Ishikawa (cell line): ENCODE results near the gene ADAP1.

ENCODE experiments used
- CEBPB ChIP-seq: IDR thresholded peaks from 2 replicates; pipeline ENCODE4 v1.6.1; 2012
- EP300 ChIP-seq: IDR thresholded peaks from 2 replicates; pipeline ENCODE4 v1.6.1; 2012; ENCODE audit warnings: borderline replicate concordance
- NFIC ChIP-seq: IDR thresholded peaks from 2 replicates; pipeline ENCODE4 v1.6.1; 2012
- RAD21 ChIP-seq: IDR thresholded peaks from 2 replicates; pipeline ENCODE4 v1.6.1; 2012; ENCODE audit warnings: low read depth
- TAF1 ChIP-seq: IDR thresholded peaks from 2 replicates; pipeline ENCODE4 v1.6.1; 2012; ENCODE audit warnings: low read depth, mild to moderate bottlenecking
- TCF12 ChIP-seq: IDR thresholded peaks from 2 replicates; pipeline ENCODE4 v1.6.1; 2012; ENCODE audit warnings: low read depth
- TEAD4 ChIP-seq: IDR thresholded peaks from 2 replicates; pipeline ENCODE4 v1.6.1; 2012
- YY1 ChIP-seq: IDR thresholded peaks from 2 replicates; pipeline ENCODE4 v1.6.1; 2012; ENCODE audit warnings: low read depth
- TF ChIP-seq, protein P1 (sequence below): IDR thresholded peaks from 2 replicates; pipeline ENCODE4 v1.6.1; 2012; ENCODE audit warnings: low read depth, mild to moderate bottlenecking
- TF ChIP-seq, protein P2 (sequence below): IDR thresholded peaks from 2 replicates; pipeline ENCODE4 v1.6.1; 2012
- TF ChIP-seq, protein P3 (sequence below): IDR thresholded peaks from 2 replicates; pipeline ENCODE4 v1.6.1; 2012

DNA sequence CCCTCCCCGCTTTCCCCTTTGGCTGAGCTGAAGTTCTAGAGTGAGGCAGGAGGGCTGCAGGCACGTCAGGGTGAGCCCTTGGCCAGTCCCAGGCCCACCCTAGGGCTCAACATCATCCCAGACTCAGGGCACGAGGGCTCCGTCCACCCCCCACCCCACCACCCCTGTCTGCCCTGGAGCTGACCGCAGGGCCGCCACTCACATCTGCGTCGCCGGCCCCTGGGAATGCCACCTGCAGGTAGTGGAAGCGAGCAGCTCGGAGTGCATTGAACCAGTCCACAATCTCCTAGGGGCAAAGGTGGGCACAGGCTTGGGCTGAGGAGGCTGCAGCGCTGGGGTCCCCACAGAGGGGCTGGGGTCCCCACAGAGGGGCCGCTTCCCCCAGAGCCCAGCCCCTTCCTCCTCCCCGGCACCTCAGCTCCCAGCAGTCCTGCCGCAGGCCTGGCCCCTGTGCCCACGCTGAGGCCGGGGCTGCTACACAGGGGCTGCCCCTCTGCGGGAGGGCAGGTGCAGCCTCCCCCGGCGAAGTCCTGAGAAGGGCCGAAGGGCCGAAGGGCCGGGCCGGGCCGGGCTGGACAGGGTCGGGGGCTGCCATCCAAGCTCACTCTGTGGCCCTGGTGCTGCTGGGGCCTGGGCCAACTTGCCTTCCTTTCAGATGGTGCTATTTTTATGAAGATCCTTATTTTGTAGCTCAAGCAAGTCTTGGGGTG, 54.0 kb downstream of the ADAP1 start:
- no peak for TF ChIP-seq NFIC
- TF ChIP-seq TEAD4 = no peak
- no peak for TF ChIP-seq EP300
- TF ChIP-seq, protein P1, sequence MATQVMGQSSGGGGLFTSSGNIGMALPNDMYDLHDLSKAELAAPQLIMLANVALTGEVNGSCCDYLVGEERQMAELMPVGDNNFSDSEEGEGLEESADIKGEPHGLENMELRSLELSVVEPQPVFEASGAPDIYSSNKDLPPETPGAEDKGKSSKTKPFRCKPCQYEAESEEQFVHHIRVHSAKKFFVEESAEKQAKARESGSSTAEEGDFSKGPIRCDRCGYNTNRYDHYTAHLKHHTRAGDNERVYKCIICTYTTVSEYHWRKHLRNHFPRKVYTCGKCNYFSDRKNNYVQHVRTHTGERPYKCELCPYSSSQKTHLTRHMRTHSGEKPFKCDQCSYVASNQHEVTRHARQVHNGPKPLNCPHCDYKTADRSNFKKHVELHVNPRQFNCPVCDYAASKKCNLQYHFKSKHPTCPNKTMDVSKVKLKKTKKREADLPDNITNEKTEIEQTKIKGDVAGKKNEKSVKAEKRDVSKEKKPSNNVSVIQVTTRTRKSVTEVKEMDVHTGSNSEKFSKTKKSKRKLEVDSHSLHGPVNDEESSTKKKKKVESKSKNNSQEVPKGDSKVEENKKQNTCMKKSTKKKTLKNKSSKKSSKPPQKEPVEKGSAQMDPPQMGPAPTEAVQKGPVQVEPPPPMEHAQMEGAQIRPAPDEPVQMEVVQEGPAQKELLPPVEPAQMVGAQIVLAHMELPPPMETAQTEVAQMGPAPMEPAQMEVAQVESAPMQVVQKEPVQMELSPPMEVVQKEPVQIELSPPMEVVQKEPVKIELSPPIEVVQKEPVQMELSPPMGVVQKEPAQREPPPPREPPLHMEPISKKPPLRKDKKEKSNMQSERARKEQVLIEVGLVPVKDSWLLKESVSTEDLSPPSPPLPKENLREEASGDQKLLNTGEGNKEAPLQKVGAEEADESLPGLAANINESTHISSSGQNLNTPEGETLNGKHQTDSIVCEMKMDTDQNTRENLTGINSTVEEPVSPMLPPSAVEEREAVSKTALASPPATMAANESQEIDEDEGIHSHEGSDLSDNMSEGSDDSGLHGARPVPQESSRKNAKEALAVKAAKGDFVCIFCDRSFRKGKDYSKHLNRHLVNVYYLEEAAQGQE = no peak
- TF ChIP-seq TAF1 = no peak
- TF ChIP-seq CEBPB = no peak
- TF ChIP-seq RAD21 = no peak
- TF ChIP-seq TCF12 = no peak
- no peak for TF ChIP-seq YY1
- TF ChIP-seq, protein P2, sequence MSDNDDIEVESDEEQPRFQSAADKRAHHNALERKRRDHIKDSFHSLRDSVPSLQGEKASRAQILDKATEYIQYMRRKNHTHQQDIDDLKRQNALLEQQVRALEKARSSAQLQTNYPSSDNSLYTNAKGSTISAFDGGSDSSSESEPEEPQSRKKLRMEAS = no peak
- TF ChIP-seq, protein P3, sequence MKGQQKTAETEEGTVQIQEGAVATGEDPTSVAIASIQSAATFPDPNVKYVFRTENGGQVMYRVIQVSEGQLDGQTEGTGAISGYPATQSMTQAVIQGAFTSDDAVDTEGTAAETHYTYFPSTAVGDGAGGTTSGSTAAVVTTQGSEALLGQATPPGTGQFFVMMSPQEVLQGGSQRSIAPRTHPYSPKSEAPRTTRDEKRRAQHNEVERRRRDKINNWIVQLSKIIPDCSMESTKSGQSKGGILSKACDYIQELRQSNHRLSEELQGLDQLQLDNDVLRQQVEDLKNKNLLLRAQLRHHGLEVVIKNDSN = no peak
